Measurements from ENCODE around the gene CRHR2.
"Not testable (repeated sequence)": the region's sequence is repeated elsewhere in the genome, so short reads cannot be mapped to it uniquely, and the experiment has no call there.

Gene CRHR2

DNA sequence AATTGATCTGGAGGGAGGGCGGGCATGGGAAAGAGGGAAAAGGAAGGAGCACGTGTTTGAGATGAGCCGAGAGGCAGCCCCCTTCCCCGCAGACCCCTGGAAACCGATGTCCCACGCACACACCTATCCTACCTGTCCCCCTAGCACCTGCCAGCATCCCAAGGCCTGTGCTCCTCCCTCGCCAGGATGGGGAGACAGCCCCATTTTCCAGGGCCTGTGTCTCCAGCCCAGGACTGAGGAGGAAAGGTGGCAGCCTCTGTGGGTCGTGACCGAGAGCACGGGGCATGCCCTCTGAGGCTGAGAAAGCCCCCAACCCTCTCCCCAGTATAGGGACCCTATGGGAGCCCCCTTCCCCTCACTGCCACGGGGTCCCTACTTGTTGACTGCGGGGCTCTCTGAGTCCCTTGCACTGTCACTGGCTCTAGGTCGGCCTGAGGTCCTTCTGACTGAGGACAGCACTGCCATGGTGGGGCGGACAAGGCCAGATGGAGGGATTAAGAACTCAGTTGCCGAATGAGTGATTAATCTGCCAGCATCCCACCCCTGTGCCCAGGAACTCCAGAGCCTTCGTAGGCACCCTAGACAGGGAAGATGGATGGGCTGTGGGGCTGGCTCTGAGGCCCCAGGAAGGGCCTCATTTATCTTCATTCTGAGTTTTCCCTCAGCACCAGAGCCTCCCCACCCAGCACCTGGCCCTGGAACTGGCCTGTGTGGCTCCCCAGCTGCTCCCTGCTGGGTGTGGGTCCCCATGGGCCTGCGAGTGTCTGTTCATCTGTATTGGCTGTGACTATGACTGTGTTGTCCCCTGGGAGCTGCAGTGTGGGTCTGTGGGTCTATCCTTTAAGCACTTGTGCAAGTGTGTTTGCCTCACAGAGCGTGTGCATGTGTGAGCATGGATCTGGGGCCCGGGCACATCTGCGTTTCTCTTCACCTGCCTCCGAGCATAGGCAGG, 26.0 kb downstream of the CRHR2 start:
- in situ Hi-C loops (cut with HindIII; ENCODE audit: low sequenced_read_pairs): no loop called here

DNA sequence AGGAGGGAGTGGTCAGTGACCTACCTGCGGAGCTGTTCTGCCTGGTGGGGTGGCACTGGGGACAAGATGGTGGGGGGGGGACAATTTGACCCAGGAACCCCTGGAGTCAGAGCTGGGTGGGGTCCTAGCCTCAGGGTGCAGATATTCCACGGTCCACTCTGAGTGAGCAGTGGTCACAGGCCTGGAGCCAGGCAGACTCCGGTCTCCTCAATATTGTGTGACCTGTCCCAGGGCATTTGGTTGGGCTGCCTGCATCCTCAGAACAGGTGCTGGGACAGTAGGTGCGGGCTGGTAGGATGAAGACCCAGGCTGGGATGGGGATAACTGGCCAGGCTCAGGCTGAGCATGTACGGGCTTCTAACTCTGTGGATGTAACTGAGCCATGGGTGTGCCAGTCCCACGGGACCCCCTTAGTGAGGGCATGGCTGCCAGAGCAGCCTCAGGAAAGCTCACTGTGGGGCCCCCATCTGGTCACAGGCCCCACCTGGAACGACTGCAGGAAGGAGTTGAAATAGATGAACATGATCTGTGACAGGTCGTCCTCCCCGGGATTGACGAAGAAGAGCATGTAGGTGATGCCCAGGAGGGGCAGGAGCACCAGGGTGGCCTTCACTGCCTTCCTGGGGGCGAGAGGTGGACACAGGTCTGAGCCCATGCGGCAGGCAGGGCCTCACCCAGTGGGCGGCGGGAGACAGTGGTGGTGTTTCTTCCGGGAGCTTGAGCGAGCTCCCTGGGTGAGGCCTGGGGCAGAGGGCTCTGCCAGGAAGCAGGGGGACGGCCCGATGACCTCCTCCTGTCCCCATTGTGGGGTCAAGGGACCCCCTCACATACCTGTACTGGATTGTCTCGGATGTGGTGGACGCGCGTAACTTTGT, 26.9 kb downstream of the CRHR2 start:
- in situ Hi-C loops (cut with HindIII; ENCODE audit: low sequenced_read_pairs): no loop called here

DNA sequence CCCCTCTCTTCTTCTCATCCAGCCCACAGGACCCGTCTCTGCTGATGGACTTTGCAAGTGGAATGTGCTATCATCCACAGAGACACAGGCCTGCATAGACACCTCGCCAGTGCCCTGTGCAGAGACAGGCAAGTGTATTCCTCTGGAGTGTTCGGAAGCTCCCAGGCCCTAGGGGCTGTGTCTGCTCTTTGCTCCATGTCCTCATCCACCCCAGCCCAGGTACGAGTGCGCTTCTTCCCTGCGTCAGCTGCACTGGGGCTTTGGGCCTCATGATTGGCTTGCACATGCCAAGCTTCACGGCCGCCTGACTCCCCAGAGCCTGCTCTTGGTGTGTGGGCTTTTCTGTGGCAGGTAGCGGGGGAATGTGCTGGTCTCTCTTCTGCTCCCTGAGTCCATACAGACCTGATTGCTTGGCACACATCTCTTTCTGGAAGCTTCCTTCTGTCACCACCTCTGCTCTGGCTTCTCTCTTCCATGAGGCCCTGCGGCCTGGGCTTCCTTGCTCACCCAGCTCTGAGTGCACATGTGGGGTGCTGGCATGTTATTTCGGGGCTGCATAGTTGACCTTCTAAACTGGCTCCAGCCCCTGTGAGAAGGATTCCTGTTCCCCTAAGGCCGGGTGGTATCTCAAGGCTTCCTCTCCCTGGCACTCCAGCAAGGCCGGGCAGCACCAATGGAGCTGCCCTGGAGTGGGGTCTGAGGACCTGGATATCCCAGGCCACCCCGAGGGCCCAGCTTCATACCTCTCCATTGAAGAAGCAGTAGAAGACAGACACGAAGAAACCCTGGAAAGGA, 27.8 kb downstream of the CRHR2 start:
- in situ Hi-C loops (cut with HindIII; ENCODE audit: low sequenced_read_pairs): no loop called here

DNA sequence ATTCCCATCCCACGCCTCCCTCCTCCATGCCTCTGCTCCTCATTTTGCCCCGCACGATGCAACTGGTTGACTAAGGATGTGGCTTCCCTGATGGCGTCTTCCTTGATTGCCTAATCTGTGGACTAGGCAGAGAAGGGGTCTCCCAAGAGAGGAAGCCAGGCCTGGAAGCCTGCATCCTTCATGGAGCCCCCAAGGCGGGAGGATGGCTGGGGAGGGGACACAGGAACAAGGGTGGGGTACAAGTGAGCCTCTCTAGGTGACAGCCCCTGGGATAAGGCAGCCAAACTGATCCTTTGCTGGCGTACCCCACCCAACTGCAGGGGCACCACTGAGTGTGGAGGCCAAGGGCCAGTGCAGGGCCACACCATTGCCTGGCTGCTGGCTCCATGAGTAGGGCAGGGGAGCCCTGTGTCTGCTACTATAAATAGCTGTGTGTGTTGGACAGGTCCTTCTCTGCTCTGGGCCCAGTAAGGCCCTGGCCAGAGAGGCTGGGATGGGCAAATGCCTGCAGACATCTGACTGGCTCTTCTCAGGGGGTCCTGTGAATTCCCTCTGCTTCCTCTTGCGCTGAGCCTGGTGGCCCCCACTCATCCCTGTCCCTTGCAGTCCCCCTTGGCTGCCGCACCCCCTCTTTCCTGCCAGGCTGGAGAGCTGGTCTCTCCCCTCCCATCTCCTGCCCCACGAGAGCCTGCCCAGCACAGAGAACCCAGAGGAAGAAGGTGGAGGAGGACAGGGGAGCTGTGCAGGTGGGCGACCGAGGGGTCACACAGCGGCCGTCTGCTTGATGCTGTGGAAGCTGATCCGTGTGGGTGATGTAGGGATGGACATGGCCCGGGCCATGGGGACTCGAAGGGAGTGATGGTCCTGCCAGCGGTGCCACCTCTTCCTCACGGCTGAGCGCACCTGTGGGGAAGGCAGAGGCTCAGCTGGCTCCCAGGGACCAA, 29.3 kb downstream of the CRHR2 start:
- in situ Hi-C loops (cut with HindIII; ENCODE audit: low sequenced_read_pairs): no loop called here

DNA sequence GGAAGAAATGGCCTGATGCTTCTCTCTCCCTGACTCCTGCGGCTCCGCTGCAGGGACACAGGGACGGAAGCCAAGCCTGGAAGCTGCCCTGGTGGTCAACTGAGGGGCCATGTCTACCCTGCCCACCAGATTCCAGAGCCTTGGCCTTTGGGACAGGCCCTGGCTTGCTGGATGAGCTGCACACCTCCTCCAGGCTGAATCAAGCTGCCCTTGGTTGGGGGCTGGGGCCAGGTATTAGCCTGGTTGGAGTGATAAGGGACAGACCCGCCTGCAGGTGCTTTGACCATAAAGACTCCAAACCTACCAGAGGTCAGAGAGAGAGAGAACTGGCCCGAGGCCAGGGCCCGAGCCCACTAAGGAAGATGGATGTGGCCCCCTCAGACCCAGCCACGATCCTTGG, 30.1 kb downstream of the CRHR2 start:
- in situ Hi-C loops (cut with HindIII; ENCODE audit: low sequenced_read_pairs): no loop called here

DNA sequence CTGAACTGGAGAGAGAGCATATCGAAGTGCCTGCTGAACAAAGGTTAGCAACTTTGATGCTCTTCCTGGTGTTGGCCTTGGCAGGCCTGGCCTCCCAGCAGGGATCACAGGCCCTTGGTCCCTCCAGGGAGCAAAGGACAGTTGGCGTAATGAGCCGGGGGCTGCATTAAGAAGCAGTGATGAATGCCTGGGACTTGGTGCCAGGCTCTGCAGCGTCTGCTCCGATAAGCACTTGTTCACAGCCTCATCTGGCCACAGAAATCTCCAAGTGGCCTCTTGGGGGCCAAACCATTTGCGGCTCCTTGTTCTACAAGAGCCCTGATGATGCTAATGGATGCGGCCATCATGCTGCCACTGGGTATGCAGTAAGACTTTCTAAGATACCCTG, 31.8 kb downstream of the CRHR2 start:
- in situ Hi-C loops (cut with HindIII; ENCODE audit: low sequenced_read_pairs): no loop called here

DNA sequence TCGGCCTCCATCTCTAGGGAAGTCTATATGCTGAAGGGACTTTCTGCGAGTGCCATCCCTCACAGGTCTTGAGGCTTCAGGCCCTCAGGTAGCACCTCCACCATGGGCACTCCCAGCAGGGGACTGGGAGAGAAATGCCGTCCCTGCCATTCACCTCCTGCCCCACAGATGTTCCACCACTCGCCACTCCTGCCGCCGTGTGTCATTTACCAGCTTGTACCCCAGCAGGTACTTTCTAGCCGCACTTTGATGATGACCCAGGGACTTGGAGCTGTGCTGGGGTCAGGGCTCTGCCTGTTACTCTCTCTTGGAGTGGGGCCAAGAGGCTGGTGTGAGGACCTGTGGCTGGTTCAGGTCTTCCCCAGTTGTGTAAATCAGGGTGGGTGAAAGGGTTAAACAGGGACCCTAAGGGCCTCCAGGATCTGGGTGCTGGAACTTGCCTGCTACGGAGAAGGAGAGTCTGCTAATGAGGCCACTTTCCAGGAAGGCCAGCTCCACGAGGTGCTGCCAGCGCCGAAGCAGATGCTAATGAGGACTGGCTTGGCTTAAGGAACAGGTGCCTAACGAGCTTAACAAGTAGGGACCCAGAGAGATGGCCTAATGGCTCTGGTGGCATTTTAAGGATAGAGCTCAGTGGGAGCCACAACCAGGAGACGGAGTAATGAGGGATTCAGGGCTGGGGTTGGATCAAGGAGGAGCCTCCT, 32.4 kb downstream of the CRHR2 start:
- in situ Hi-C loops (cut with HindIII; ENCODE audit: low sequenced_read_pairs): no loop called here

DNA sequence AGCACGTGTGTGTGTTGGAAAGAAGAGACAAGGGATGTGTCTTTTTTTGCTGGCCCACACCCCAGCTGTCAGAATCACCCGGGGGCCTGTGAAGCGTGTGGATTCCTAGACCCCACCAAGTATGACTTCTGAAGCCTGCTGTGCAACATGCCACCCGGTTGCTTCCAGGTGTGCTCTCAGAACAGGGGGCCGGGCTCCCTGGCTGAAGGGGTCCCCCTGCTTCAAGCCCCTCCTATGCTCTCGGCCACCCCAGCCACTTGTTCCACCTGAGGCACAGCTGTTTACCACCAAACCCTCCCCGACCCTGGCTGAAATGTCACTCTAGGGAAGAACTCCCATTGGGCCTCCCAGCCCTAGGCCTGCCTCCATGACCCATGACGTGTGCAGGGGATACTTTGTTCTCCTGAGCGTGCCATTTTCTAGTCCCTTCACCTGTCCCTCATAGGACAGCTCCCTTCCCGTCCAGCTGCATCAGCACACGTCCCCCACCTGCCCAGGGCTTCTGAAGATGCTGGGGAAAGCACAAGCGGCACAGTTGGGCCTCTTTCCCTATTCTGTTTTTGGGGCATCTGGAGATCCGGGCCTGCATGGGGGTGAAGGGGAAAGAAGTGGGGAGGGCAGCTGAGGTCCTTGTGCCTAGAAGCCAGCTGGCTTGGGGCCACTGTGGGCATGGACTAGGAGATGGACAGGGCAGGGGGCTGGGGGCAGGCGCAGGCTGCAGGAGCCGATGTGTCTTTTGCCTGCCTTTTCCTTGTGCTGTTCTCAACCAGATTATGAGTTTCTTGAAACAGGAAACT, 33.3 kb downstream of the CRHR2 start:
- in situ Hi-C loops (cut with HindIII; ENCODE audit: low sequenced_read_pairs): no loop called here

DNA sequence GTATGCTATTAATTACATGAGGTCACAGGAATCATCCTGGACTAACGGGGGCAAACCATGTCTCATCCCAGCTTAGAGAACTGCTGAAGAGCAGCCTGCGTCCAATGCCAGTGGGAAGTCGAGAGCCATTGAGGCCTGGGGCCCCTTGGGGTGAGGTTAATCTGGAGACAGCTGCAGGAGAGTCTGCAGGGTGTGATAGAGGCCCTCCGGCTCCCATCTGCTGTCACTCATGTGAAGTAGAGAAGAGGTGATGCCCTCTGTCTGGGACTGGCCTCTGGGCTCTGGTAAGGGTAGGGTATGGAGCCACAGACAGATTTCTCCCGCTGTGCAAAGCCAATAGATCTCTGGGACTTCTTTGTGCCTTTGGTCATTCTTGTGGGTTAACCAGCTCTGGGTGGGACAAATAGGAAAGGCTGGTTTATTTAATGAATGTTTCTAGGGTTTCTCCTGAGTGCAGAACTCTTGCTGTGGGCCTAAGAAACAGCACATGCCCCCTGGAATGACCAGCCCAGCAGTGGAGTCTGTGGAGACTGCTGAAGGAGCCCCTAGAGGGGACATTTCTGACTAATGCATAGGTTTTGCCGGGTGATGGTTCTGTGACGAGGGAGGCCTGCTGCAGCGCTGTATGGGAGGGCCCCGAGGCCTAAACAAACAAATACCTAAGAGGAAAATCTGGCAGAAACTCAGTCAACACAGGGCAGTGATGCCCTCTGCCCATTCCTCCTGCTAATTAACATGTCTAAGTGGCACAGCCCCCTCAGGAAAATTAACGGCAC, 34.5 kb downstream of the CRHR2 start:
- in situ Hi-C loops (cut with HindIII; ENCODE audit: low sequenced_read_pairs): no loop called here

DNA sequence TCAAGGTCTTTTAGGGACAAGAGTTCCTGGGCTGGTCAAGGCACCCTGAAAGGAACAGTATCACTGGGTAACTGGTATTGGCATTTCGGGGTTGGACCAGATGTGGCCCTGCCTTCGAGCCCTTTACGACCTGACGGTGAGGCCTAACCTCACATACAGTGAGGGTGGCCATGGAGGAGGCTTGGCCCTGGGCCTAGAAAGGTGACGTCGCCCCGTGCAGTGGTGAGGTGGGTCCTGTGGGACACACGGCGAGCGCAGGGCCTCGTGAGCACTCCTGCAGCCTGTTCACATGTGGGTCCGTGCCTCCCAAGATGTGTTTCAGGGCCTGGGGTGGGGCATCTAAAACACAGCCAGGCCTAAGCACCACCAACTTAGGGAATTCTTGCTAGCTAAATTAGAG, 36.1 kb downstream of the CRHR2 start:
- in situ Hi-C loops (cut with HindIII; ENCODE audit: low sequenced_read_pairs): no loop called here

DNA sequence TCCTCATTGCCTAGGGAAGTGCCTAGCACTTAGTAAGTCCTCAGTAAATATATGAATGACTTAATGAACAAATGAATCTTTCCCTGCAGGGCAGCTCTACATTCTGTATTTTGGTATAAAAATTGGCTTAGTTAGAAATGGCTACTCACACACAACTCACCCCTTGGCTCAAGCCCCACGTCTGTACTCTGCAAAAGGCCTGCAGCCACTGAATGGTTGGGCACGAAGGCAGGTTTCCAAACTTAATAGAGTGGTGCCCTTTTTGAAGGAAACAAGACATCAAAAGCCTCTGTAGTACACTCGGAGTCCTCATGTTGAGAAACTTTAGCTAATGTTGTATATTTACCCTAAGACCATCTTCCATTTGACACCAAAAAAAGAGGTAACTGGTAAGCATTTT, 36.6 kb downstream of the CRHR2 start:
- in situ Hi-C loops (cut with HindIII; ENCODE audit: low sequenced_read_pairs): no loop called here

DNA sequence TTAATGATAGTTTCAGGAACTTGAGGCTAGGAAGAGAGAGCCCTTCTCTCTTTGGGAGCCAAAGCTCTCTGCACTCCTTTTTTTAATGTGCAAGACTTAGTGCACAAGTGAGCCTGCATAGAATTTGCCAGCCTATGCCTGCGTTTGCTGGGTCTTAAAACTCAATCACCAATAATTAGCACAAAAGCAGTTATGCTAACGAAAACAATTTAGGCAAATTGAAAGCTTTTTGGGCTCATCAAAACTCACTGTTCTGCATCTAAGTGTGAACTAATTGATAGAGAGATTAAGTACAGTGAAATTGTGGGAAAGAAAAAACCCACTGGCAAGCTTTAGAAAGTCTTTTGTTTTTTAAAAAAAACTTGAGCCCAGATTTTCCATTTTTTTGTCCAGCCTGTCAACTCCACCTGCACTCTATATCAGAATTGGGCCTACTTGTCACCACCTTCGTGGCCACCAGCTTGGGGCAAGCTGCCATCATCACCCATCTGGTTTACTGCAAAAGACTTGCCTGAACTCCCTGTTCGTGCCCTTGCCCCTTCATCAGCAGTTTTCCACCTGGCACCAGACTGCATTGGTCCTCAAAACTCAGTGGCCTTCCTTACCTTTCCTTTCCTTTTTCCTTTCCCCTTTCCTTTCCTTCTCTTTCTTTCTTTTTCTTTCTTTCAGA, 37.8 kb downstream of the CRHR2 start:
- in situ Hi-C loops (cut with HindIII; ENCODE audit: low sequenced_read_pairs): no loop called here

DNA sequence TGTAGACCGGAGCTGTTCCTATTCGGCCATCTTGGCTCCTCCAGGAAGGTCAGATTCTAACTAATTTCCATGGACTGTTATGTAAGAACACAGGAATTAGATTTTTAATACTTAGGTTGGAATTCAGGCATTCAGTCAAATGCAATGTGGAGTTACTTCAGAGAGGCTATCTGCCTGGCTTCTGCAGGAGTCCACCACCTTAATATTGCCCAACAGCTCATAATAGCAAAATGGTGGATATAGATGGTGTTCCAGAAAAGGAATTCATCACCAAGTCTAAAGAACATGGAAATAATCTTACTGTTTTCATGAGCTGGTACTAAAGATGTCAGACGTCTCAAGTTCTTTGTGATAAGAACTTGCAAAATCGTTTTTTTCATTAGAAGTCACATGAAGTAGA, 39.5 kb downstream of the CRHR2 start:
- in situ Hi-C loops (cut with HindIII; ENCODE audit: low sequenced_read_pairs): no loop called here

DNA sequence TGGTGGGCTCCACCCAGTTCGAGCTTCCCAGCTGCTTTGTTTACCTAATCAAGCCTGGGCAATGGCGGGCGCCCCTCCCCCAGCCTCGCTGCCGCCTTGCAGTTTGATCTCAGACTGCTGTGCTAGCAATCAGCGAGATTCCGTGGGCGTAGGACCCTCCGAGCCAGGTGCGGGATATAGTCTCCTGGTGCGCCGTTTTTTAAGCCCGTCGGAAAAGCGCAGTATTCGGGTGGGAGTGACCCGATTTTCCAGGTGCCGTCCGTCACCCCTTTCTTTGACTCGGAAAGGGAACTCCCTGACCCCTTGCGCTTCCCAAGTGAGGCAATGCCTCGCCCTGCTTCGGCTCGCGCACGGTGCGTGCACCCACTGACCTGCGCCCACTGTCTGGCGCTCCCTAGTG, 39.9 kb downstream of the CRHR2 start:
- in situ Hi-C loops (cut with HindIII; ENCODE audit: low sequenced_read_pairs): not testable (repeated sequence)

DNA sequence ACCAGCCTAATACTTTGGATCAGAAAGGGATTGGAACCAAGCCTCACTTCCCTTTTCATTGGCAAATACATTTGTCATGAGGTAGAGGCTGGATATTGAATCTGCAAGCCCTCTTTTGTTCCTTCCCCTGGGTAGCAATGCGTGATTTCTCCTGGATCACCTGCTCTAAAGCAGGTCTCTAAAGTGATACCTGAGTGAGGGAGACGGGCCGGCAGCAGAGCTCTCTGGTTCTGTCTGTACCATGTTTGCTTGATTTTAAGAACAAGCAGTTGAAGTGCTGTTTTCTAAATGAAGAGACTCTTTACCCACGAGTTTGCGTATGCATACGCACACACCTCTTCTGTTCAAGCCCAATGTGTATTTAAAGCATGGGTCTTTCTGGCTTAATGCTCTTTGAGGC, 46.5 kb downstream of the CRHR2 start:
- in situ Hi-C loops (cut with HindIII; ENCODE audit: low sequenced_read_pairs): no loop called here

DNA sequence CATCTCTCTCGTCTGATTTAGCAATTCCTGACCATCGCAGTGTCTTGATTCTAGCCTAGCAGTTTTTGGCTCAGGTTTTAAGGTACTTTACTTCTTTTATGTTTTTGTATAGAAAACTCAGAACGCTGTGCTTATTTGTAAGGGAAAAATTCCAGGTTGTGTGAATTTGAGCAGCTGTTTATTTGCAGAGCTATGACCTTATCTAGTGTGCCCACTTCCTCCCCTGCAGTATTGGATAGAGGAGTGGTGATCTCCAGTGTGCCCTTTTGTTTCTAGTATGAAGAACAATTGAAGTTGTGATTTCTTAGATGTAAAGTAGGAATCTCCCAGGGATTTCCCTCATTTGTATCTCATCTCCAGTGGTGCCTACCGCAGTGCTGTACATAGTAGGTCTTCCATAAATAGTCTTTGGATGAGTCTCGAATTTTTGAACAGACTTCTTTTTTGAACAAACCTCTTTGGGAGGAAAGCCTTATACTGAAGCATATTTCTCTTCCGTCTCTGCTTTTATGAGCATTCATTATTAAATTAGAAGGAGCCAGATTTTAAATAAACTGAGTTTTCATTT, 47.5 kb downstream of the CRHR2 start:
- in situ Hi-C loops (cut with HindIII; ENCODE audit: low sequenced_read_pairs): no loop called here

DNA sequence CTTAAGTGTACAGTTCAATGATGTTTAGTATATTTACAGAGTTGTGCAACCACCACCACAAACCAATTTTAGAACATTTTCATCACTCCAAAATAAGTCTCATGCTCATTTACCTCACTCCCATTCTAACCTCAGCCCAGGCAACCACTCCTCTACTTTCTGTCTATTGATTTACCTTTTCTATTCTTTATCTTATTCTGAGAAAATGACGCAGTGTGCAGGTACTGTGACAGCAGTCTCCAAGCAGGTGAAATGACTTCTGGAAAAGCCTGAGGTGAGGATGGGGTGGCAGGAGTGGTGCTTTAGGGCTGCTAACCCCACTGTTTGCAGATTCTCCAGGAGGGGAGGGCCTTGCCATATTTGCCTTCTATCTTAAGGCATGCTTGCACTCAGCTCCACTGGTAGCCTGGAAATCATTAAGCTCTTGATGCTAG, 48.0 kb downstream of the CRHR2 start:
- in situ Hi-C loops (cut with HindIII; ENCODE audit: low sequenced_read_pairs): no loop called here

Measured in DLD1 (cell line).